Superior temporal gyrus (tissue), 1 donor: ENCODE results near the gene TMIE.
"Not testable (repeated sequence)": the region's sequence is repeated elsewhere in the genome, so short reads cannot be mapped to it uniquely, and the experiment has no call there.

Source experiments
- DNase-seq: peaks from one replicate; pipeline ENCODE4 v3.0.0-alpha.2; 2016; ENCODE audit errors: extremely low spot score

The TMIE gene

GRCh38 chr3:46722443-46722842 lies 21.3 kb downstream of the TMIE start:
- DNase-seq = no peak

GRCh38 chr3:46724424-46724823 lies 23.2 kb downstream of the TMIE start:
- no peak for DNase-seq

- no peak for DNase-seq
Observed at GRCh38 chr3:46725621-46726314, 24.6 kb downstream of the TMIE start.

DNA sequence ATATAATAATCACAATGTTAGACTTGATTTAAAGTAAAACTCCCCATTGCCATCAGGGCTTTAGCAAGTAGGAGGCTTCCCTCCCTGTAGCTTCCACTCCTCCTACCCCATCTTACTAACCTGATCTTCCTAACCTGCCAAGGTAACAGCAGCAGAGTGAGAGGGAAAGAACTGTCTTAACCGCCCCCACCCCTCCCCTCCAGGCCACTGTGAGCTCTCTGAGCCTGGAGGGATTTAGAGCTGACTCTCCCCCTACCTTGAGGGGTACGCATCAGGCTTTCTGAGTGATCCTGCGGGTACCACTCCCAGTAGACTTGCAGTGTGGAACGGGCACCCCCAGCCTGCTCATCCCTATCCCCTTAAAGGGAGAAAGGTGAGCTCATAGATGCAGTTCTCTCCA lies 27.8 kb downstream of the TMIE start:
- DNase-seq = no peak

DNA sequence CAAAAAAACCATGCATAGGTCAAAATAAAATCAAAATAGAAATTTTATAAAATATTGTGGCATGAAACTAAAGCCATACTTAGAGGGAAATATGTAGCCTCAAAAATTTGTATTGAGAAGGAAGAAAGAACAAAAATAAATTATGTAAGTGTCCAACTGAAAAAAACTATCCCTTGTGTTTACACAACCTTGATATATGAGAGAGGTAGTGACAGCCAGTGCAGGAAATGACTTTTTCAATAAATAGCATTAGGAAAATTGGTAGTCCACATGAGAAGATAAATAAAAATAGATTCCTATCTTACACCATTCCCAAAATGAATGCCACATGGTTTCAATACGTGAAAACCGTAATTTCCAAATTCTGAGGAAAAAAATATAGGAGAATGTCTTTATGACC lies 29.6 kb downstream of the TMIE start:
- DNase-seq = no peak

GRCh38 chr3:46731795-46732194 lies 30.6 kb downstream of the TMIE start:
- DNase-seq = no peak

- no peak for DNase-seq
Observed at GRCh38 chr3:46733026-46733800, 32.0 kb downstream of the TMIE start.

DNA sequence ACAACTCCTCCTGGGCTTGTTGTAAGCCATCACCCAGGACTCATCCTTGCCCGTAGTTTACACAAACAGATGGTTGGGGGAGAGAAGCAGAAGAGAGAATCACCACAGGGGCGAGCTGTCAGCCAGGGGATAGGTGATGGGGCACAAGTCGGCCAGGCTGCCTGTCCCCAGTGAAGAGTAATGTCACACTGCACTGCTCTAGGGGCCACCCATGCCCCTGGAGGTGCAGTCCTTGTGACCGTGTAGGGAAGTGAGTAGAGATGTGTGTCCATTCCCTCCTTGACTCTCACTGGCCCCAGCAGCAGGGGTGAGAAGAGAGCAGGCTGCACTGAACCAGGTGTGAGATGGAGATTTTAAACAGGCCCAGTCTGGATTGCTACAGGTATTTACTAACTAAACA lies 33.6 kb downstream of the TMIE start:
- DNase-seq = no peak

DNA sequence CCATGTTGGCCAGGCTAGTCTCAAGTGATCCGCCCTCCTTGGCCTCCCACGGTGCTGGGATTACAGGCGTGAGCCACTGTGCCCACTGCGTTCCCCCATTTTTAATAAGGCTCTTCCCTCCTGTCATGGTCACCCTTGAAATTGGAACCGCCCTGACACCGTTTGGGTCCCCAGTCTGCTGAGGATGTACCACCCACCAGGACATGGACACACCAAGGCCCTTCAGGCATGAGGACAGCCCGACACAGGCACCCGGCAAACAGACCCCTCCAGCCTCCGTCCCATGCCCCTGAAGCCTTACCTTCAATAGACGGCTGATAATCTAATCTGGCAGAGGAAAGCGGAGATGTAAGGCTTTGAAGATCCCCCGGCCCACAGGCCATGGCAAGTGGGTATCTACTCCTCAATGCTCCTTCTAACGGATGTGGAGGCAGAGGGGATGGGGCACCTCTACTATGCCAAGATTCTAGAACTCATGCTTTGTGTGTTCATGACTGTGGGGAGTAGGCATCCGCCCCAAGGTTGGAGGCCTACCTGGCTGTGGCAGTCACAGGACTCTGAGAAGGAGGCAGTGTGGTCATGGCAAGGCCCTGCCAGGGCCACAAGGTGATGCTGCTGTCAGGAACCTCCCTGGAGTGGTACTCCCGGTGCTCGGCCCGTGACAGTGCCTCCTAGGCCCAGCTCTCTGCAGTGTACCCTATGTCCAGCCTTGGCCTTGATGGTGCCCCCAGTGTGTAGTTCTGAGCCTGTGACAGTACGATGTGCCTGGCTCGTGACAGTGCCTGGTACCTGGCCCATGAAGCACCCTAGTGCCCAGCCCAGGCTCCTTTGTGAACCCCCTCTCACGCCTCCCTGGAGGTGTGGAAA lies 35.0 kb downstream of the TMIE start:
- DNase-seq = no peak

- no peak for DNase-seq
Observed at GRCh38 chr3:46737329-46737731, 36.1 kb downstream of the TMIE start.

- not testable (repeated sequence) for DNase-seq
Observed at GRCh38 chr3:46739565-46739964, 38.4 kb downstream of the TMIE start.

DNA sequence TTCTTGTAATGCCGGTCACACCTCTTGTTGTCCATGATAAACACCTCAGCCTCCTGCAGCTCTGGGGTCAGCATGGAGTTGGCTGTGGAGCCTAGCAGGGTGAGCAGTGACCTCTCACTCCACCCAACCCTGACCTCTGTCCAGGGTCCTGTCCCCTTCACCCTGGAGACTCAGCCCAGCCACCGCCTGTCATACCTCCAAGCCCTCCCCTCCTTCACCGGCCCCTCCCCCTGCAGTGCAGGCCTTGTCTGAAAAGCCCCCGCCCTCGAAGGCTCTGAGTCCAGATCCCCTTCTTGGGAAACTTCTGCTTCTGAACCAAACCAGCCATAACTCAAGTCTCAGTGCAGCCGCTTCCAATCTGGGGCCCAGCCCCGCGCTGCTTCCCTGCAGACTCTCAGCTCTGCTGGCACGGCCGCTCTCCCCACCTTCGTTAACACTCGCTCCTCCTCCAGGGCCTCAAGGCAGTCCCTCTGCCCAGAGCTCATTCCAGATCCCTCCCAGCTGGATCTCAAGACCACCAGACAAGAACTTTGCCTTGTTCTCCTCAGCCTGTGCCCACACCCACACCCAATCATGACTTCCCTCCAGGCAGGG lies 41.9 kb downstream of the TMIE start:
- no peak for DNase-seq

- DNase-seq = no peak
Observed at GRCh38 chr3:46746711-46747110, 45.5 kb downstream of the TMIE start.

DNA sequence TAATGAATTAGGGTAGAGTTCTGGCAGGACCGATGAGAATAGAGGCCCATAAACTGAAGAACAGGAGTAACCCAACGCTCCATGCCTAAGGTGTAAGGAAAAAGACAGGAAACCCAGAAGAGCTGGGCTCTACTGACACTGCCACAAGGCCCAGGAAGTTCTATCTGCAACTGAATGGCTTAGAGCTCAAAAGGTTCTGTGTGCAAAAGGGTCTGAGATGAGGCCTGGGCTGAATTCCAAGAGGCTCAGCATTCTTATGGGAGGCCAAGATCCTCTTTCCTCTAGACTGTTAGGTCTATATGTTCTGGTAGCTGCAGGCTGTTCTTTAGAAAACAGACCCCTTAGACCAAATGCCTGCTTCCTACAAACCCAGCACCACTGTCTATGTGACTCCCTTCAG lies 47.0 kb downstream of the TMIE start:
- DNase-seq = no peak

DNA sequence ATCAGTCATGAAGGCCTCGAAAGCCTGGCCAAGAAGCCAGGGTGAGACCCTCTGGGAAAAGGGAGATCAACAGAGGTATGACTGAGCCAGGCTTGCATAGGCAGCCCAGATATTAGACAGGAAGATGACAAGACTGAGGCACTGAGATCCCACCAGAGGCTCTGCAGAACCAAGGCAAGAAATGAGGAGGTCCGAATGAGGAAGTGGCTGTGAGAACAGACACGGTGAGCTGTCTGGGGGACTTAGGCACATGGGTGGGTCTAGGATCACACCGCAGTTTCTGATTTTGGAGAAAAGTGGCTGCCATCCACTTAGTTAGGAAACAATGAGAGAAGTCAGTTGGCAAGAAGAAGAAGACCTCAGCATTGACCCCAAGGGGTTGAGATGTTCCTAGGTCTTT lies 47.9 kb downstream of the TMIE start:
- no peak for DNase-seq

- no peak for DNase-seq
Observed at GRCh38 chr3:46750555-46751038, 49.4 kb downstream of the TMIE start.

- not testable (repeated sequence) for DNase-seq
Observed at GRCh38 chr3:46753127-46753526, 51.9 kb downstream of the TMIE start.

GRCh38 chr3:46755646-46756045 lies 54.5 kb downstream of the TMIE start:
- DNase-seq = no peak

DNA sequence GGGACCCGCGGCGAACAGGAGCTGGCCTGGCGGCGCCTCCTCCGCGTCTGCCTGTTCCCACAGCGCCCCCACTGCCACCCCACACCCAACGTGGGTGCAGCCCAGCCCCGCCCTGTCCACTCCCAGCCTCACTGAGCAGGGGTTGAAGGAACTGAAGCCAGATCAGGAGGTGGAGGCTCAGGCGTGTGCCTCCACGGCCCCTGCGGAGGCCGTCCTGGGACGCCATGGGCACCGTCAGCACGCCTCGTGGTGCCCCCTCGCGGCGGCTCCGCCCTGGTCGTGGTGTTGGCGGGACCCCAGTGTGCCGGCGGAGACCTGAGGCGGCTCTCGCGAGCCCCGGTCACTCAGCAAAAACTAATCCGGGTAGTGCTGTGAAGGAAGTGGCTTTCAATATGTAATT lies 55.5 kb downstream of the TMIE start:
- no peak for DNase-seq

- no peak for DNase-seq
Observed at GRCh38 chr3:46759239-46760167, 58.3 kb downstream of the TMIE start.
